Mucosa of descending colon (tissue), 3 donors: Measurements from ENCODE around the gene CISH. TPM values are rescaled to one million over a fixed set of nuclear protein-coding genes. Genes with fewer than 3 reads are reported as not detected.

Source experiments
- ATAC-seq: fragments of 200-7000 bp; cut with Tn5 transposase; one replicate; pipeline ENCODE4 v1.9.1; 2020; ENCODE audit warnings: mild to moderate bottlenecking, moderate library complexity
- DNase-seq, 3 donors: peaks; one replicate each; pipeline ENCODE4 v3.0.0-alpha.2; 2020
- H3K36me3 ChIP-seq: fragments of 200-600 bp; one replicate; pipeline ENCODE4 v1.8.0; 2021; ENCODE audit warnings: low read depth, mild to moderate bottlenecking
- H3K4me1 ChIP-seq: fragments of 200-600 bp; one replicate; pipeline ENCODE4 v1.8.0; 2021; ENCODE audit warnings: low read depth, mild to moderate bottlenecking
- H3K4me3 ChIP-seq: fragments of 200-600 bp; one replicate; pipeline ENCODE4 v1.8.0; 2021; ENCODE audit warnings: mild to moderate bottlenecking
- H3K9me3 ChIP-seq: fragments of 200-600 bp; one replicate; pipeline ENCODE4 v1.8.0; 2021; ENCODE audit warnings: mild to moderate bottlenecking
- CTCF ChIP-seq: fragments of 200-600 bp; IDR thresholded peaks from one replicate; pipeline ENCODE4 v1.8.0; 2022; ENCODE audit warnings: antibody characterized with exemption, mild to moderate bottlenecking
- intact Hi-C, 2 donors: fragments of 100-400 bp; cut with DNase I in 1 of 2; cut with micrococcal nuclease in 1 of 2; formaldehyde crosslinking; loops; one replicate each; pipeline versions ENCODE4 v1.11.0 to v1.11.1; 2022; cut with DNase I, micrococcal nuclease
- total RNA-seq, 3 donors: library from RNA; stranded (reverse); fragmentation: NEBNext Ultra II Directional in 2 of 3; extraction: Animal tissue kit (Norgen Biotek cat#: 25700) in 2 of 3; gene quantifications; one replicate each; pipeline versions ENCODE4 v1.2.1 to v1.2.4, GENCODE V29; 2021 to 2023
- donor health status: DM: no; HTN: no; CAD: no; lungs with moderate emphysema.
- donor health status: DM: no; HTN: no; CAD: no.
- donor health status: DM: no; HTN: yes; CAD: no.

The CISH gene
- total RNA-seq, 3 donors from 2014 or later: 12.7 to 21.4 (median 19.2) TPM

GRCh38 chr3:50645378-50645777 is 33.8 kb upstream of the CISH start:
- no peak overlapping the region for H3K4me3 ChIP-seq
- no peak for TF ChIP-seq CTCF
- no peaks in the 10 kb centered on the region for H3K9me3 ChIP-seq
- no peak for DNase-seq
- H3K36me3 ChIP-seq: no peaks in the 10 kb centered on the region
- intact Hi-C loops: no loop called here
- no peak for ATAC-seq
- no peaks in the 10 kb centered on the region for H3K4me1 ChIP-seq

GRCh38 chr3:50644561-50644960 is 33.0 kb upstream of the CISH start:
- DNase-seq (no peak), ATAC-seq (no peak)
- Histone ChIP-seq H3K4me3 (no peak overlapping the region), H3K4me1 (no peaks in the 10 kb centered on the region), H3K9me3 (no peaks in the 10 kb centered on the region), H3K36me3 (no peaks in the 10 kb centered on the region)
- TF ChIP-seq CTCF: no peak
- intact Hi-C loops: no loop called here

GRCh38 chr3:50642382-50642781 is 30.8 kb upstream of the CISH start:
- no peaks in the 10 kb centered on the region for H3K36me3 ChIP-seq
- intact Hi-C loops: no loop called here
- H3K9me3 ChIP-seq: no peaks in the 10 kb centered on the region
- DNase-seq: no peak
- ATAC-seq: no peak
- no peak overlapping the region for H3K4me3 ChIP-seq
- H3K4me1 ChIP-seq: no peaks in the 10 kb centered on the region
- TF ChIP-seq CTCF: no peak

- no peak for DNase-seq
- no peak for TF ChIP-seq CTCF
- no peaks in the 10 kb centered on the region for H3K36me3 ChIP-seq
- intact Hi-C loops: no loop called here
- H3K9me3 ChIP-seq: no peaks in the 10 kb centered on the region
- no peak for ATAC-seq
- H3K4me3 ChIP-seq: no peak overlapping the region
- peaks cover 13% of the 10 kb centered on the region for H3K4me1 ChIP-seq
These were observed 27.5 kb upstream of the CISH start for GRCh38 chr3:50639055-50639494.

- no peak for TF ChIP-seq CTCF
- intact Hi-C loops: no loop called here
- H3K4me1 ChIP-seq: peaks cover 13% of the 10 kb centered on the region
- no peak for ATAC-seq
- no peak for DNase-seq
- no peaks in the 10 kb centered on the region for H3K36me3 ChIP-seq
- no peaks in the 10 kb centered on the region for H3K9me3 ChIP-seq
- no peak overlapping the region for H3K4me3 ChIP-seq
These were observed 26.4 kb upstream of the CISH start for GRCh38 chr3:50637945-50638344.

GRCh38 chr3:50637011-50637410 is 25.4 kb upstream of the CISH start:
- TF ChIP-seq CTCF: no peak
- no peak for ATAC-seq
- no peak for DNase-seq

More at GRCh38 chr3:50637011-50637410, 25.4 kb upstream of the CISH start:
- intact Hi-C loops: no loop called here
- H3K4me1 ChIP-seq: peaks cover 13% of the 10 kb centered on the region
- no peak overlapping the region for H3K4me3 ChIP-seq
- H3K36me3 ChIP-seq: no peaks in the 10 kb centered on the region
- H3K9me3 ChIP-seq: no peaks in the 10 kb centered on the region
